Epithelial cell of umbilical artery (primary cell): ENCODE measurements around the gene ATRIP. TPM values are rescaled to one million over a fixed set of nuclear protein-coding genes. Genes with fewer than 3 reads are reported as not detected.

Source experiments
- total RNA-seq: library from RNA; depleted of rRNA; stranded (reverse); fragments of >200 nt; gene quantifications from 2 replicates; pipeline ENCODE4 v1.2.3, GENCODE V29; 2014

The ATRIP gene
- total RNA-seq: 6.2 and 10.6 TPM in 2 replicates

GRCh38 chr3:48446425-48447193 is at the start of gene ATRIP:
Gene ATRIP (plus strand): TSS chr3:48446737. CDS start chr3:48446846, 109 bp downstream.

DNA sequence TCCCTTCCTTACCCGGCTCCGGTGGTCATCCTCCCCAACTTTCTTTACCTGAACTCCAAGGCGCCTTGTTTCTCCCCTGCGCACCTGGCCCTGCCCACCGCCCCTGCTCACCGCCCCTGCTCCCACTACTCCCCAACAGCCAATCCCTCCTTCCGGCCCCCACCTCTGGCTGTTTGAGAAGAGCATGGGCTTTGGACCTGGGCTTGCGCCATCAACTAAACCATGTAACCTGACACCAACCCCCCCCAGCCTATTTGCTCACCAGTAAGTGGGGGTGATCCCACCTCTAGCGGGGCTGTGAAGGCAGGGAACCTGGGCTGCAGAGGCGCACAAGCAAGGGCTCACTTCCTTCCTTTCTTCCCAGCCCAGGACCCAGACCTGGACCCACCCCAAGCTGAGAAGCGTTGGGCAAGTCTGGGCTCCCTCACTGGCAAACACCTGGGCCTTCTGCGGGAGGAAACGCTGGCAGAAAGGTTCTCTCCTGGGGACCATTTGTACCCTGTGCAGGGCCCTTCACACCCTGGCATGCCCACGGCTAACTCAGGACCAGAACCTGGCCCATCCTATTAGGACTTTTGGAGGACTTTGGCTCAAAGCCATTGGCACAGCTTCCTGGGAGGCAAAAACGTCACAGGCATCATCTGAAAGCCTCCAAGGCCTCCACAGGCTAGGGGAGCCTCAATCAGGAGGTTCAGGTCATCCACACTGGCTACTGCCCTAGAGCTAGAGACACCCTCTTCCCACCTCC is 16.4 kb upstream of the ATRIP start, which contains the start of gene PLXNB1:
PLXNB1 (minus strand) TSS at position 127 of the 748 bp plus-strand sequence. CDS start 5,475 bp downstream, outside the sequence.

DNA sequence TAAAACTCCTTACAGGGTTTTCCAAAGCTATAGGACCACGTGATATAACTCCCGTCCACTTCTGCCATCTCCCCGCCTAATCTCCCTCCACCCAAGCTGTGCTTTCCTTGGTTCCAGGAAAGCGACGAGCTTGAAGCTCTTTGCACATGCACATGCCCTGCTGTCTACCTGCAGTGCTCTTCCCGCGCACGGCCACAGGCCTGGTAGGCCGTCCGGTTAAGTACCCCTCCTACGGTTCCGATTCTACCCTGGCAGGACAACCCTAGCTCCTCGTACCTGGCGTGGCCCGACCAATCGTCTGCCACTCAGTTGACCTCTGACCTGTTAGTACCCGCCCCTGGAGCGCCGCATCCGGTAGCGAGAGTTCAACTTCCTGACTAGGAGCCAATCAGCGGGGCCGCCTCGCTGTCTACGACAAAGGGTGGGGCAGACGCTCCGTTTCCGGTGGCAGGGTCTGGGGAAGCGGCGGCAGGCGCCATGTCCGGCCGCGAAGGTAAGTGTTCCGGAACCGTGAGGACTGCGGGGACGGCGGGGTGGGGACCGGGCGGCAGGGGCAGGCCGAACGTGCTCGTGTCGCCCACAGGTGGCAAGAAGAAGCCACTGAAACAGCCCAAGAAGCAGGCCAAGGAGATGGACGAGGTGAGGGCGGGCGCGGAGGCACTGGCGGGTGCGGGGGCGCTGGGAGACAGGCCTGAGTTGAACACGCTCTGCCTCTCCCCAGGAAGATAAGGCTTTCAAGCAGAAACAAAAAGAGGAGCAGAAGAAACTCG is 6.5 kb upstream of the ATRIP start, which contains the start of the genes CCDC51 and TMA7:
CCDC51 (minus strand) TSS at position 300 of the 770 bp plus-strand sequence. CDS start 4,991 bp downstream, outside the sequence.
TMA7 (plus strand) TSS at position 438 of the 770 bp plus-strand sequence; CDS start at position 478, 40 bp downstream.

DNA sequence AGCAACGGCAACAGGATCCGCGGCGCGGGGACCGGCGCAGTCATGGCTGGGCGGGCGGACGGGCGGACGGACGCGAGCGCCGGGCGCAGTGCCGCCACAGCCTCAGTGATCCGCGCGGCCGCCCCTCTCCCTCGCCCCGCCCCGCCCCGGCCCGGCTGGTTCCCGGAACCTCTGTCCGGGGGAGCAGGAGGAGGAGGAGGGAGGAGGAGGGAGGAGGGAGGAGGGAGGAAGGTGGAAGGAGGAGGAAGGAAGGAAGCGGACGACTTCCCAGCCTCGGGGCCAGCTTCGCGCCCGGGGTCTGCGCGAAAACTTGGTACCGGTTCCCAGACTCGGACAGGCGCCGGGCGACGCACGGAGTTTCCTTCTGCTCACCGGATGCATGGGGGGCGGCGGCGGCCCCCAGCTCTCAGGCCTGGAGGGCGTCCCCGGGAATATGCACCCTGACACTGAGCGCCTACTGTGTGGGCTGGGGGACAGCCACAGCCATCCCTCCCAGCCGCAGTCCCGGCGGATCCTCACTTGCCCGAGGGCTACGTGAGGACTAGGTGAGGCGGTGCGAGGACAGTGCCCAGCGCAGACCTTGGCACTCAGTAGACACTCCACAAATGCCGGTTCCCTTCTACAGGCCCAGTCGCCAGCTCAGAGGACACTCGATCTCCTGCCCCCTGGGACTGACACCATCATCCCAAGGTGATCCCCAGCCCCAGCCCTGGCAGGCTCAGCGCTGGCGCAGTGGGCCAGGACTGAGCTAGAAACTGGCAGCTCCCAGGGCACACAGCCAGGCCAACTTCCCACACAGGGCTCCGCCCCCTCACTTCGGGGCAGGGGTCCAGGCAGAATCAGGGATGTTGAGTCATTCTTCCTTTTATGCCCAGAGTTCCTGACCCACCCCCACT is 57.8 kb downstream of the ATRIP start, which contains the start of gene SHISA5:
SHISA5 (minus strand) TSS at position 124 of the 896 bp plus-strand sequence; CDS start at position 44, 80 bp downstream.

Other genes with a start within 250 kb of the ATRIP start
- not detected in 2 replicates for gene CAMP, start 223.2 kb upstream of the ATRIP start, total RNA-seq
- 5.8 and 8.1 TPM in 2 replicates for gene ZNF589, start 205.6 kb upstream of the ATRIP start, total RNA-seq
- 23.7 and 28.6 TPM in 2 replicates for gene NME6, start 145.4 kb upstream of the ATRIP start, total RNA-seq
- gene SPINK8, start 113.1 kb upstream of the ATRIP start, total RNA-seq: not detected in 2 replicates
- not detected in 2 replicates for gene FBXW12, start 74.5 kb upstream of the ATRIP start, total RNA-seq
- 9.0 and 13.3 TPM in 2 replicates for gene PLXNB1, start 16.7 kb upstream of the ATRIP start, total RNA-seq
- gene CCDC51, start 6.6 kb upstream of the ATRIP start, total RNA-seq: 20.1 and 24.6 TPM in 2 replicates
- 194 and 435 TPM in 2 replicates for gene TMA7, start 6.5 kb upstream of the ATRIP start, total RNA-seq
- gene SHISA5, start 57.4 kb downstream of the ATRIP start, total RNA-seq: 89.6 and 208 TPM in 2 replicates
- 2.9 and 3.0 TPM in 2 replicates for gene PFKFB4, start 110.1 kb downstream of the ATRIP start, total RNA-seq
- gene UCN2, start 117.0 kb downstream of the ATRIP start, total RNA-seq: not detected in 2 replicates
- gene COL7A1, start 148.6 kb downstream of the ATRIP start, total RNA-seq: 0.76 and 1.9 TPM in 2 replicates
- gene UQCRC1, start 162.9 kb downstream of the ATRIP start, total RNA-seq: 369 and 467 TPM in 2 replicates
- not detected in 2 replicates for gene TMEM89, start 175.0 kb downstream of the ATRIP start, total RNA-seq
- 12.3 and 30.5 TPM in 2 replicates for gene SLC26A6, start 188.7 kb downstream of the ATRIP start, total RNA-seq
- under 0.01 and 0.15 TPM in 2 replicates for gene CELSR3, start 216.1 kb downstream of the ATRIP start, total RNA-seq
- gene NCKIPSD, start 239.2 kb downstream of the ATRIP start, total RNA-seq: 3.6 and 4.7 TPM in 2 replicates